Osteoblast (primary cell): Measurements from ENCODE around the gene RETREG1. TPM values are rescaled to one million over a fixed set of nuclear protein-coding genes. Genes with fewer than 3 reads are reported as not detected.

Experiments
- DNase-seq: peaks from one replicate; pipeline ENCODE4 v3.0.0; 2011; ENCODE audit warnings: low spot score, mixed read lengths; ENCODE audit not compliant: insufficient read length; ENCODE audit errors: missing footprints
- H2AFZ ChIP-seq: 2 replicates; pipeline ENCODE4 v1.6.0; 2011; ENCODE audit warnings: mild to moderate bottlenecking, low read length
- H3K27ac ChIP-seq: 2 replicates; pipeline ENCODE4 v1.5.1; 2011; ENCODE audit warnings: mild to moderate bottlenecking, low read depth, low read length, moderate library complexity
- H3K27me3 ChIP-seq: 2 replicates; pipeline ENCODE4 v1.6.0; 2012; ENCODE audit warnings: mild to moderate bottlenecking, control low read depth, inconsistent platforms, low read length, moderate library complexity; ENCODE audit not compliant: insufficient read depth
- H3K36me3 ChIP-seq: 2 replicates; pipeline ENCODE4 v1.5.1; 2011; ENCODE audit warnings: mild to moderate bottlenecking, low read length, control low read depth, moderate library complexity; ENCODE audit not compliant: insufficient read depth
- H3K4me1 ChIP-seq: 2 replicates; pipeline ENCODE4 v1.5.1; 2011; ENCODE audit warnings: mild to moderate bottlenecking, low read length, control low read depth, moderate library complexity; ENCODE audit not compliant: insufficient read depth
- H3K4me2 ChIP-seq: 2 replicates; pipeline ENCODE4 v1.6.0; 2011; ENCODE audit warnings: mild to moderate bottlenecking, low read length; ENCODE audit not compliant: insufficient read depth
- H3K4me3 ChIP-seq: fragments of 200-600 bp; sonication (generic); 3 replicates; pipeline ENCODE4 v1.5.1; 2012; ENCODE audit warnings: mild to moderate bottlenecking, low read length, inconsistent platforms; ENCODE audit not compliant: insufficient read depth
- H3K79me2 ChIP-seq: 2 replicates; pipeline ENCODE4 v1.6.0; 2012; ENCODE audit warnings: mild to moderate bottlenecking, low read length, control low read depth, inconsistent platforms; ENCODE audit not compliant: insufficient read depth
- H3K9me3 ChIP-seq: 2 replicates; pipeline ENCODE4 v1.5.1; 2011; ENCODE audit warnings: low read depth, low read length, control low read depth
- H4K20me1 ChIP-seq: 2 replicates; pipeline ENCODE4 v1.6.0; 2012; ENCODE audit warnings: mild to moderate bottlenecking, low read length, control low read depth; ENCODE audit not compliant: insufficient read depth
- total RNA-seq: library from RNA; depleted of rRNA; stranded (reverse); fragments of >200 nt; gene quantifications from 2 replicates; pipeline ENCODE4 v1.2.3, GENCODE V29; 2012
- TF ChIP-seq, protein P1 (sequence below): IDR thresholded peaks from 2 replicates; pipeline ENCODE4 v1.5.1; 2011; ENCODE audit warnings: mild to moderate bottlenecking, low read depth, low read length, moderate library complexity; ENCODE audit errors: extremely low read depth

Gene RETREG1
- total RNA-seq, 1 donor, result 8.3 TPM

DNA sequence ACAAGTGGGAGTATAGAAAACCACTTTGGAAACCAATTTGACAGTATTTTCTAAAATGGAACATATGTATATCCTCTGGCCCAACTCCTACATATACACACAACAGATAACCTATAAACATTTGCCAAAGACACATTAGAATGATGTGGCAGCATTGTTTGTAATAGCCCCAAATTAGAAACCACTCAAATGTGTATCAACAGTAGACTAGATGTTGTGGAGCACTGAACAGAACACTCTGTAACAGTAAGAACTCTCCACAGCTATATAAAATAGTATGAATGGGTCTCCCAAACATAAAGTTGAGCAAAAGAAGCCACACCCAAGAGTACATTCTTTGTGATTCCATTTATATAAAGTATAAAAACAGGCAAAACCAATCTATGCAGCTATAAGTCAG is 157.3 kb downstream of the RETREG1 start:
- no peak overlapping the region for H3K4me2 ChIP-seq
- no peak overlapping the region for H3K4me3 ChIP-seq
- no peaks in the 10 kb centered on the region for H3K9me3 ChIP-seq
- H2AFZ ChIP-seq, result no peak overlapping the region
- H3K79me2 ChIP-seq, result peaks cover 85% of the 10 kb centered on the region
- peaks cover 67% of the 10 kb centered on the region for H3K36me3 ChIP-seq
- DNase-seq, result no peak
- H3K4me1 ChIP-seq, result peaks cover 68% of the 10 kb centered on the region
- H3K27me3 ChIP-seq, result no peaks in the 10 kb centered on the region
- no peak overlapping the region for H3K27ac ChIP-seq
- TF ChIP-seq, protein P1, sequence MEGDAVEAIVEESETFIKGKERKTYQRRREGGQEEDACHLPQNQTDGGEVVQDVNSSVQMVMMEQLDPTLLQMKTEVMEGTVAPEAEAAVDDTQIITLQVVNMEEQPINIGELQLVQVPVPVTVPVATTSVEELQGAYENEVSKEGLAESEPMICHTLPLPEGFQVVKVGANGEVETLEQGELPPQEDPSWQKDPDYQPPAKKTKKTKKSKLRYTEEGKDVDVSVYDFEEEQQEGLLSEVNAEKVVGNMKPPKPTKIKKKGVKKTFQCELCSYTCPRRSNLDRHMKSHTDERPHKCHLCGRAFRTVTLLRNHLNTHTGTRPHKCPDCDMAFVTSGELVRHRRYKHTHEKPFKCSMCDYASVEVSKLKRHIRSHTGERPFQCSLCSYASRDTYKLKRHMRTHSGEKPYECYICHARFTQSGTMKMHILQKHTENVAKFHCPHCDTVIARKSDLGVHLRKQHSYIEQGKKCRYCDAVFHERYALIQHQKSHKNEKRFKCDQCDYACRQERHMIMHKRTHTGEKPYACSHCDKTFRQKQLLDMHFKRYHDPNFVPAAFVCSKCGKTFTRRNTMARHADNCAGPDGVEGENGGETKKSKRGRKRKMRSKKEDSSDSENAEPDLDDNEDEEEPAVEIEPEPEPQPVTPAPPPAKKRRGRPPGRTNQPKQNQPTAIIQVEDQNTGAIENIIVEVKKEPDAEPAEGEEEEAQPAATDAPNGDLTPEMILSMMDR, result no peak
- peaks cover 18% of the 10 kb centered on the region for H4K20me1 ChIP-seq

DNA sequence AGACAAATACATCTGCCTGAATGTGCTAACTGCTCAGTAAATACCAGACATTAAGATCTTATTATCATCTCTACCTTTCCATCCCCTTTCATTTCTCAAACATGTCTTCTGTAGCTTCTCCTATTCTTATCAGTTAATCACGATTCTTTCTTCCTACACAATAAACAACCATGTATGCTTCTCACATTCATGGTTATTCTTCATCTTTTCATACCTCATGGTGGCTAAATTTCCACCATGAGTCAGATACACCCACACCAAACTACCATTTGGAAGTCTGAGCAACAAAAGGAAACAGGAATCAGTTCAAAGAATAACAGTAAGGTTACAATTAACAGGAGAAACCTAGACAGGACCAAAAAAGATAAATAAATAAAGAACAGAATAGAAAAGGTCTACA is 158.9 kb downstream of the RETREG1 start:
- peaks cover 53% of the 10 kb centered on the region for H3K4me1 ChIP-seq

GRCh38 chr5:16457451-16457850 is 159.3 kb downstream of the RETREG1 start:
- no peak for DNase-seq
- no peaks in the 10 kb centered on the region for H3K27me3 ChIP-seq
- peaks cover 78% of the 10 kb centered on the region for H3K79me2 ChIP-seq
- peak overlapping the region; percentile 1 for H3K4me2 ChIP-seq
- peak overlapping the region; percentile 58 for H3K27ac ChIP-seq
- H2AFZ ChIP-seq, result no peak overlapping the region
- TF ChIP-seq, protein P1, result no peak
- H3K4me3 ChIP-seq, result no peak overlapping the region
- peaks cover 49% of the 10 kb centered on the region for H3K4me1 ChIP-seq
- peaks cover 65% of the 10 kb centered on the region for H3K36me3 ChIP-seq
- H3K9me3 ChIP-seq, result no peaks in the 10 kb centered on the region
- peaks cover 10% of the 10 kb centered on the region for H4K20me1 ChIP-seq

More for the DNA sequence above, 158.9 kb downstream of the RETREG1 start:
- no peaks in the 10 kb centered on the region for H3K27me3 ChIP-seq
- peak overlapping the region; percentile 58 for H3K27ac ChIP-seq
- H3K79me2 ChIP-seq, result peaks cover 81% of the 10 kb centered on the region
- TF ChIP-seq, protein P1, result no peak
- no peaks in the 10 kb centered on the region for H3K9me3 ChIP-seq
- H4K20me1 ChIP-seq, result peaks cover 10% of the 10 kb centered on the region
- no peak overlapping the region for H2AFZ ChIP-seq
- no peak for DNase-seq
- peak overlapping the region; percentile 1 for H3K4me2 ChIP-seq
- no peak overlapping the region for H3K4me3 ChIP-seq
- H3K36me3 ChIP-seq, result peaks cover 65% of the 10 kb centered on the region

GRCh38 chr5:16456103-16456832 is 160.5 kb downstream of the RETREG1 start:
- peaks cover 69% of the 10 kb centered on the region for H3K36me3 ChIP-seq
- H3K9me3 ChIP-seq, result no peaks in the 10 kb centered on the region
- no peaks in the 10 kb centered on the region for H3K27me3 ChIP-seq
- H4K20me1 ChIP-seq, result peaks cover 6% of the 10 kb centered on the region
- TF ChIP-seq, protein P1, result peak; percentile 84
- peaks cover 39% of the 10 kb centered on the region for H3K4me1 ChIP-seq
- peak overlapping the region; percentile 65 for H2AFZ ChIP-seq
- peaks cover 76% of the 10 kb centered on the region for H3K79me2 ChIP-seq
- peak overlapping the region; percentile 50 for H3K4me2 ChIP-seq
- H3K27ac ChIP-seq, result peak overlapping the region; percentile 88
- H3K4me3 ChIP-seq, result no peak overlapping the region
- no peak for DNase-seq
